Amygdala (tissue), 56 donors: ENCODE measurements around the gene OSTN.
"Not testable (repeated sequence)": the region's sequence is repeated elsewhere in the genome, so short reads cannot be mapped to it uniquely, and the experiment has no call there.

ENCODE experiments used
- DNase-seq, 56 donors: peaks; one replicate each; lab custom pipeline; 2025; lab: John Stamatoyannopoulos, UW

The OSTN gene

GRCh38 chr3:191261304-191261638 is 62.2 kb downstream of the OSTN start:
- DNase-seq: no peak

- DNase-seq: no peak
Observed at GRCh38 chr3:191262650-191263049, 63.6 kb downstream of the OSTN start.

- no peak for DNase-seq
Observed at GRCh38 chr3:191263365-191263764, 64.3 kb downstream of the OSTN start.

GRCh38 chr3:191263850-191264249 is 64.8 kb downstream of the OSTN start:
- DNase-seq: no peak

- no peak for DNase-seq
Observed at GRCh38 chr3:191268737-191269136, 69.7 kb downstream of the OSTN start.

- DNase-seq: no peak
Observed at GRCh38 chr3:191269289-191270085, 70.4 kb downstream of the OSTN start.

- DNase-seq: not testable (repeated sequence)
Observed at GRCh38 chr3:191275244-191275643, 76.2 kb downstream of the OSTN start.

- DNase-seq: no peak
Observed at GRCh38 chr3:191275751-191276150, 76.7 kb downstream of the OSTN start.

GRCh38 chr3:191280111-191280510 is 81.1 kb downstream of the OSTN start:
- no peak for DNase-seq

GRCh38 chr3:191280882-191281281 is 81.8 kb downstream of the OSTN start:
- DNase-seq: no peak

- DNase-seq: no peak
Observed at GRCh38 chr3:191282251-191283185, 83.5 kb downstream of the OSTN start.

GRCh38 chr3:191283400-191283799 is 84.4 kb downstream of the OSTN start:
- DNase-seq: no peak

- DNase-seq: no peak
Observed at GRCh38 chr3:191290311-191291025, 91.4 kb downstream of the OSTN start.

- DNase-seq: no peak
Observed at GRCh38 chr3:191292243-191293015, 93.4 kb downstream of the OSTN start.

GRCh38 chr3:191294291-191294690 is 95.2 kb downstream of the OSTN start:
- no peak for DNase-seq

GRCh38 chr3:191296041-191296541 is 97.0 kb downstream of the OSTN start:
- DNase-seq: no peak

GRCh38 chr3:191298846-191299245 is 99.8 kb downstream of the OSTN start:
- no peak for DNase-seq

GRCh38 chr3:191300422-191300821 is 101.4 kb downstream of the OSTN start:
- DNase-seq: no peak

GRCh38 chr3:191301017-191301416 is 102.0 kb downstream of the OSTN start:
- DNase-seq: no peak

GRCh38 chr3:191301782-191302411 is 102.9 kb downstream of the OSTN start:
- no peak for DNase-seq
